RWPE1 (cell line): Measurements from ENCODE around the gene RNF208.

ENCODE experiments used
- CTCF ChIA-PET: fragments of 350-600 bp; sonication (Branson Sonifier 250); formaldehyde crosslinking; extraction: SDS; loops from one replicate; lab custom pipeline; 2021; lab: Yijun Ruan, JAX
- POLR2A ChIA-PET: fragments of 400-600 bp; formaldehyde crosslinking; extraction: SDS; loops from one replicate; lab custom pipeline; 2020; ENCODE audit warnings: antibody characterized with exemption; ENCODE audit not compliant: low non-redundant PET; lab: Yijun Ruan, JAX
- DNase-seq: peaks from one replicate; pipeline ENCODE4 v3.0.0; 2012; ENCODE audit warnings: low spot score
- H3K27ac ChIP-seq: fragments of 450-650 bp; 2 replicates; pipeline ENCODE4 v1.5.1; 2017
- TF ChIP-seq, protein P1 (sequence below): fragments of 450-650 bp; conservative IDR thresholded peaks from 2 replicates; pipeline ENCODE4 v1.5.1; 2017; ENCODE audit warnings: low read depth, mild to moderate bottlenecking

The RNF208 gene

DNA sequence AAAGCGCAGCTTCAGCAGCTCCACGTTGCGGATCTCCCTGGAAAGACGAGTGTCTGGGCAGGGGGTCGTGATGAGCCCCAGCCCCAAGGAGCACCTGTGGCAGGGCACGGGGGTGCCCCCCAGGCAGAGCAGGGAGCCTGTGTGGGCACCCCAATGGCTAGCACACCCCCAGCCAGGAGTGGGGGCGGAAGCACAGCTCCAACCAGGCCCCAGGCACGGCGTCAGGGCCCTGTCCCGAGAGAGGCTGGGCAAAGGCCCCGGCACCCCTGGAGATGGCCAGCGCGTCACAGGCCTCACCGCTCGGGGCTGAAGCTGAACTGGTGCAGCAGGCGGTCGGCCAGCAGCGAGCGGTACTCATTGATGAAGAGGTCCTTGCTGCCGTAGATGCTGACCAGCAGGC is 41.5 kb downstream of the RNF208 start:
- POLR2A ChIA-PET: no interaction called here
- CTCF ChIA-PET: interaction anchor here (0.5 to 1.2 kb wide), 3 partner anchors 9 to 345 kb away, joined by 3 to 5 read pairs (median 4); partner anchors contain the start of genes RNF224 and TMEM210
- no peak overlapping the region for H3K27ac ChIP-seq
- TF ChIP-seq, protein P1, sequence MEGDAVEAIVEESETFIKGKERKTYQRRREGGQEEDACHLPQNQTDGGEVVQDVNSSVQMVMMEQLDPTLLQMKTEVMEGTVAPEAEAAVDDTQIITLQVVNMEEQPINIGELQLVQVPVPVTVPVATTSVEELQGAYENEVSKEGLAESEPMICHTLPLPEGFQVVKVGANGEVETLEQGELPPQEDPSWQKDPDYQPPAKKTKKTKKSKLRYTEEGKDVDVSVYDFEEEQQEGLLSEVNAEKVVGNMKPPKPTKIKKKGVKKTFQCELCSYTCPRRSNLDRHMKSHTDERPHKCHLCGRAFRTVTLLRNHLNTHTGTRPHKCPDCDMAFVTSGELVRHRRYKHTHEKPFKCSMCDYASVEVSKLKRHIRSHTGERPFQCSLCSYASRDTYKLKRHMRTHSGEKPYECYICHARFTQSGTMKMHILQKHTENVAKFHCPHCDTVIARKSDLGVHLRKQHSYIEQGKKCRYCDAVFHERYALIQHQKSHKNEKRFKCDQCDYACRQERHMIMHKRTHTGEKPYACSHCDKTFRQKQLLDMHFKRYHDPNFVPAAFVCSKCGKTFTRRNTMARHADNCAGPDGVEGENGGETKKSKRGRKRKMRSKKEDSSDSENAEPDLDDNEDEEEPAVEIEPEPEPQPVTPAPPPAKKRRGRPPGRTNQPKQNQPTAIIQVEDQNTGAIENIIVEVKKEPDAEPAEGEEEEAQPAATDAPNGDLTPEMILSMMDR: no peak
- DNase-seq: no peak

DNA sequence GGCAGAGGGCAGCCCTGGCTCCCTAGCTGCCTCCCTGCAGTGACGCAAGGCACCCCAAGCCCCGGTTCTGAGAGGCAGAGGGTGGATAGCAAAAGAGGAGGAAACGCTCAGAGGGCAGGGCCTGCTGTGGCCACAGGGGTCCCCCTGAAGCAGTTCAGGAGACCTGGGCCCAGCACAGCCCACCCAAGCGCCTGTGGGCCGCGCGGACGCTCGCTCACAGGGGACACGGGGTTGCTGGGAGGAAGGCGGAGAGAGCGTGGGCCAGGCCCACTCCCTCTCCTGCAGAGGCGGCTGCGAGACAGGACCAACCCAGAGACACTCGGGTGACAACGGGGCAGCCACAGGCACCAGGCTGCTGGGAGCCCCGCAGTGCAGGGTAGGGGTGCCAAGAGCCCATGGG is 42.3 kb downstream of the RNF208 start:
- ChIA-PET POLR2A (no interaction called here), CTCF (no interaction called here)

DNA sequence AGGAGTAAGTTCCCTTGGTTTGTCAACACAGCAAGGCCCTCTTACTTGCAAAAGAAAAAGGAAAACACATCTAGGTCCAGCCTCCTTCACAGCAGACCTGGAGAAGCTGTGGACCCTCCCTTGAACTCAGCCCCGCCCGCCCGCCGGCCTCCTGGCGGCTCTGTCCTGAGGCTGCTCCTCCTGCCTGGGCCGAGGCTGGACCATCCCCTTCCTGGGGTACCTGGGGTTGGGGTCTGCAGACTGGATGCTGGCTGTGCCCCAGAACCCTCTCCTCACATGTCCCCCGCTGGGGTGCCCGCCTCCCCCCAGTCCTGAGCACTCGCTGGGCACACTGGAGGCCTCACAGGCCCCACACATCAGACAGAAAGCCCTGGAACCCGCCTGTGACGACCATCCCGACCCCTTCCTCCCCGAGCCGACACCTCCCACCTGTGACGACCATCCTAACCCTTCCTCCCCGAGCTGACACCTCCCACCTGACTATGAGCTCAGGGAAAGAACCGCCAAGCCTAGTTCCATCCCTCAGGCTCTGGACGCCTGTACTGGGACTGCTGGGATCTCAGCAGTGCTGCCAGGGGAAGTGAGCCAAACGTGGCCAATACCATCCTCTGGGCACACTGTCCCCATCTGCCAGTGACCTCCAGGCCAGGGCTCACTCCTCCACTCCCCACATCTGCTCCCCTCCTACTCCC is 43.0 kb downstream of the RNF208 start:
- TF ChIP-seq, protein P1: no peak
- no peak for DNase-seq
- peak overlapping the region; percentile 26 for H3K27ac ChIP-seq
- ChIA-PET CTCF (interaction anchor here (0.7 to 1.6 kb wide), 3 partner anchors 48 to 189 kb away, joined by 3 to 6 read pairs (median 4); partner anchors contain the start of gene RNF224), POLR2A (interaction anchor here (0.5 to 1.0 kb wide), 2 partner anchors 48 to 50 kb away, joined by 3 to 6 read pairs; no protein-coding TSS in a partner anchor)

More for the DNA sequence above, 42.3 kb downstream of the RNF208 start:
- TF ChIP-seq, protein P1: no peak
- no peak overlapping the region for H3K27ac ChIP-seq
- no peak for DNase-seq

DNA sequence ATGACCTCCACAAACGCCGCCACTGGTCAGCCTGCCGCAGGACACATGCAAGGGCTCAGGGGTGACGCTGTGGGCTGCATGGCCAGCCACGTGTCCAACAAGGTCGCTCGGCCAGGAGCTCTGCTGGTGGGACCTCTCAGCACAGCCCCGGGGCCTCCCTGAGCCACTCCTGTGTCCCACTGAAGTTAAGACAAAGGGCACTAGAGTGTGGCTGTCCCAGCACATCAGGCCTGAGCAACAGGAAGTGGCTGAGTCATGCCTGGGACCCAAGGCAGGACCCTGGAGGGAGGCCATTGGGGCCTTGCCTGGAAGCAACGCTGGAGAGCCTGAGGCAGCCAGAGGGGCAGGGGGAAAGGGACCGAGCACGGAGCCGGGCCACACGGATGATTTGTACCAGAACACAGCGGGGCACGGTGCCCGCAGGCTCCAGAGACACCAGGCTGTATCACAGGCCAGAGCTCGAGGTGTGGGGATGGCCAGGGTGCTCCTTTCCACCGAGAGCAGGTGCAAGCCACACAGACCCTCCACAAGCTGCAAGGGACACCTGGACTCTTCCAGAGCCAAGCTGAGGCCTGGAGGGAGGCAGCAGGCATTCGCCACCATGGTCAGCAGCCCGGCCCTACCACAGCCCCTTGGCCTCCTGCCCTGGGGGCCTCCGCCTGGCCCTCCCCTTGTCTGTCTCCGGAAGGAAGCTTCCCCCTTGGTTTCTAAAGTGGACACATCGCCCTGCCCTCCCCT is 43.7 kb downstream of the RNF208 start:
- POLR2A ChIA-PET: interaction anchor here (0.5 to 1.0 kb wide), 2 partner anchors 47 to 49 kb away, joined by 3 to 6 read pairs; no protein-coding TSS in a partner anchor
- TF ChIP-seq, protein P1: no peak
- no peak for DNase-seq
- peak overlapping the region; percentile 26 for H3K27ac ChIP-seq
- CTCF ChIA-PET: interaction anchor here (0.6 to 1.6 kb wide), 4 partner anchors 43 to 188 kb away, joined by 3 to 6 read pairs (median 4); partner anchors contain the start of gene RNF224

DNA sequence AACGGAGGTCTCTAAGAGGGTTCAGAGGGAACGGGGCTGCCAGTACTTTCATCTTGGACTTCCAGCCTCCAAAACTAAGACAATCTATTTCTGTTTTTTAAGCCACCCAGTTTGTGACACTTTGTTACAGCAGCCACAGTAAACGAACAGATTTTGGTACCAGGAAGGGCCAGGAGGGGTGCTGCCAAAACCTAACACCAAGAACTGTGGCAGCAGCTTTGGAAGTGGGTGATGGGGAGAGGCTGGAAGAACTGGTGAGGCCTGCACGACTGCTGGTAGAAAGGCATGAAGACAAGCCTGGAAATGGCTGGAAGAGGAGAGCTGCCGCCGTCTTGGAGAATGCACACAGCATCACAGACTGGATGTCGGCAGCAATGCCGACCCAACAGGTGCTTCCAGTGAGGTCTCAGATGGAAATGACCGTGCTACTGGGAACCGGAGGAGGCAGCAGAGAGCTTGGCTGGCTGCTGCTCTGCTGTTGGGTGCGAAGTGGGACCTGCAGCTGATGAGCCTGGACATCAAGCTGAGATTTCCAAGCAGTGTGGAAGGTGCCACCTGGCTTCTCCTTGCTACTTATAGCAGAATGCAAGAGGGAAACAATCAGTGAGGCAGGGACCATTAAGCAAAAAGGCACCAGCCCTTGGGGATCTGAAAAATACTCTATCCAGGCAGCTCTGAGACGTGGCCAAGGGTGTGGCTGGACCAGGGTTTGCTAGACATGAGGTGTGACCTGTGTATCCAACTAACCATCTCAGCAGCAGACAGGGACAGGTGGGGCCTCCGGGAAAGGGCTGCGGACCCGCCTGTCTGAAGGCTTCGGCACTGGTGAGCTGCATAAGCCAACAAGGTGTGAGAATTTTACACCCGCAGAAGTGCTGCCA is 45.5 kb downstream of the RNF208 start:
- TF ChIP-seq, protein P1: peak; percentile 78; the same call in 1 of the 2 replicates
- peak; percentile 65 for DNase-seq
- CTCF ChIA-PET: interaction anchor here (0.5 to 1.9 kb wide), 24 partner anchors 10 to 294 kb away, joined by 3 to 11 read pairs (median 3); partner anchors contain the start of genes ANAPC2, CYSRT1, RNF224 and SAPCD2
- peak overlapping the region; percentile 26 for H3K27ac ChIP-seq
- POLR2A ChIA-PET: interaction anchor here (0.8 kb wide), 1 partner anchor 67 kb away, joined by 4 read pairs; no protein-coding TSS in a partner anchor
